Neural cell (in vitro differentiated cells): ENCODE results near the gene HSFY1. TPM values are rescaled to one million over a fixed set of nuclear protein-coding genes. Genes with fewer than 3 reads are reported as not detected.
"Not testable (repeated sequence)": the region's sequence is repeated elsewhere in the genome, so short reads cannot be mapped to it uniquely, and the experiment has no call there.

Source experiments
- H2AFZ ChIP-seq: fragments of 200-600, 300-800 bp; sonication (generic), shearing (Covaris generic); 2 replicates; pipeline ENCODE4 v1.6.0; 2014; ENCODE audit warnings: low read depth, mild to moderate bottlenecking, antibody characterized with exemption, low read length, moderate library complexity
- H3F3A ChIP-seq: fragments of 200-600 bp; shearing (Covaris generic); 2 replicates; pipeline ENCODE4 v1.6.1; 2016; ENCODE audit warnings: mild to moderate bottlenecking, moderate library complexity, mixed read lengths, antibody characterized with exemption, low read length; ENCODE audit not compliant: insufficient read depth, poor library complexity, severe bottlenecking
- H3K27ac ChIP-seq: fragments of 200-600, 300-800 bp; sonication (generic), shearing (Covaris generic); 2 replicates; pipeline ENCODE4 v1.5.1; 2014; ENCODE audit warnings: mild to moderate bottlenecking, low read length, moderate library complexity
- H3K27me3 ChIP-seq: fragments of 300-800, 200-600 bp; sonication (generic), shearing (Covaris generic); 2 replicates; pipeline ENCODE4 v1.6.0; 2014; ENCODE audit warnings: mild to moderate bottlenecking, low read depth, low read length, moderate library complexity; ENCODE audit not compliant: insufficient read depth
- H3K36me3 ChIP-seq: fragments of 300-800, 200-600 bp; sonication (generic), shearing (Covaris generic); 2 replicates; pipeline ENCODE4 v1.5.1; 2014; ENCODE audit warnings: mild to moderate bottlenecking, antibody characterized with exemption, low read length, moderate library complexity; ENCODE audit not compliant: insufficient read depth
- H3K4me2 ChIP-seq: fragments of 300-800, 200-600 bp; sonication (generic), shearing (Covaris generic); 2 replicates; pipeline ENCODE4 v1.6.0; 2014; ENCODE audit warnings: mild to moderate bottlenecking, low read length
- H3K4me3 ChIP-seq: fragments of 300-800, 200-600 bp; sonication (generic), shearing (Covaris generic); 2 replicates; pipeline ENCODE4 v1.5.1; 2014; ENCODE audit warnings: mild to moderate bottlenecking, low read length, moderate library complexity
- H3K79me2 ChIP-seq: fragments of 200-600 bp; shearing (Covaris generic); replicated peaks from 2 replicates; pipeline ENCODE4 v1.6.0; 2014; ENCODE audit warnings: mild to moderate bottlenecking, low read length, moderate library complexity; ENCODE audit not compliant: insufficient read depth
- H3K9ac ChIP-seq: fragments of 300-800, 200-600 bp; sonication (generic), shearing (Covaris generic); 2 replicates; pipeline ENCODE4 v1.6.1; 2016; ENCODE audit warnings: mild to moderate bottlenecking, low read length, mixed read lengths
- H3K9me2 ChIP-seq: fragments of 200-600 bp; shearing (Covaris generic); 2 replicates; pipeline ENCODE4 v1.6.1; 2016; ENCODE audit warnings: mild to moderate bottlenecking, low read length, mixed read lengths; ENCODE audit not compliant: insufficient read depth
- H3K9me3 ChIP-seq: fragments of 200-600, 300-800 bp; sonication (generic), shearing (Covaris generic); 2 replicates; pipeline ENCODE4 v1.6.1; 2016; ENCODE audit warnings: mild to moderate bottlenecking, mixed run types, low read length, moderate library complexity, mixed read lengths
- H4K20me1 ChIP-seq: fragments of 200-600 bp; shearing (Covaris generic); 2 replicates; pipeline ENCODE4 v1.6.1; 2016; ENCODE audit warnings: mild to moderate bottlenecking, mixed run types; ENCODE audit not compliant: insufficient read depth
- polyA minus RNA-seq: library from RNA; depleted of rRNA, polyadenylated mRNA; stranded (reverse); fragments of >200 nt; gene quantifications from 2 replicates; pipeline ENCODE4 v1.2.3, GENCODE V29; 2014
- polyA plus RNA-seq: library from polyadenylated mRNA; depleted of rRNA; stranded (reverse); fragments of >200 nt; gene quantifications from 2 replicates; pipeline ENCODE4 v1.2.3, GENCODE V29; 2014

HSFY1 gene, protein sequence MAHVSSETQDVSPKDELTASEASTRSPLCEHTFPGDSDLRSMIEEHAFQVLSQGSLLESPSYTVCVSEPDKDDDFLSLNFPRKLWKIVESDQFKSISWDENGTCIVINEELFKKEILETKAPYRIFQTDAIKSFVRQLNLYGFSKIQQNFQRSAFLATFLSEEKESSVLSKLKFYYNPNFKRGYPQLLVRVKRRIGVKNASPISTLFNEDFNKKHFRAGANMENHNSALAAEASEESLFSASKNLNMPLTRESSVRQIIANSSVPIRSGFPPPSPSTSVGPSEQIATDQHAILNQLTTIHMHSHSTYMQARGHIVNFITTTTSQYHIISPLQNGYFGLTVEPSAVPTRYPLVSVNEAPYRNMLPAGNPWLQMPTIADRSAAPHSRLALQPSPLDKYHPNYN
- polyA plus RNA-seq (not detected in 2 replicates), polyA minus RNA-seq (not detected in 2 replicates)

DNA sequence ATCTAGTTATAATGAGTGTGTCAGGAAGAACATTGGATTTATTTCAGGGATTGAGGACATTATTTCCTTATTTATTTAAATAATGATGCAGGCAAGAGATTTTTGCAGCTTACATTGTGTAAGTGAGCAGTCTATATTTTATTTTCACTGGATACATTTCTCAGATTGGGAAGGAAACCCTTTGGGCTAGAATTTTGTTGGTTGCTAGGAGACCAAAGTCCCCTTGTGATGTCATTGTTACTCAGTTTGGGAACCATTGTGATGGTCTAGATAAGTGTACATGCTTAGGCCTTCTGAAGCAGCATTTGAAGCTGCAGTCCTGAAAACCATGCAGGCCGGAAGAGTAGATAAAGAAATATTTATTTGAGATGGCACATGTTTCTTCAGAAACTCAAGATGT lies at the start of gene HSFY1:
Gene HSFY1 (plus strand): TSS at position 301 of the 400 bp plus-strand sequence. CDS start 68 bp downstream, at position 369.
- not testable (repeated sequence) for H2AFZ ChIP-seq, H3K9me2 ChIP-seq, H3K27me3 ChIP-seq, H3F3A ChIP-seq, H4K20me1 ChIP-seq, H3K4me3 ChIP-seq, H3K4me2 ChIP-seq, H3K36me3 ChIP-seq, H3K79me2 ChIP-seq, H3K9ac ChIP-seq, H3K27ac ChIP-seq, H3K9me3 ChIP-seq

DNA sequence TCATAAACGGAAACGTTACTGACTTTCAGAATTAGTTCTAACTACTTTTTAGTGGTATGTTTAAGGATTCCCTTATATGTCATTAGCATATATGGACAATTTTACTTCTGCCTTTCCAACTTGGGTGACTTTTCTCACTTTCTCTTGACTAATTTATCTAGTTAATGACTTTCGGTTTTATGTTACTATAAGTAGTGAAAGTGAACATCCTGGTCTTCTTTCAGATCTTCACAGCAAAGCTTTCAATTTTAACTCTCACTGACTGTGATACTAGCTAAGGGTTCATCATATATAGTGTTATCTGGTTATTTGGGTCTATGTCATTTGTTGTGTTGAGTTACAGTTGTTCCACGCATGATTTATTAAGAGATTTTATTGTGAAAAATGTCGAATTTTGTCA lies 42.3 kb upstream of the HSFY1 start:
- H3K9me2 ChIP-seq, H3K79me2 ChIP-seq, H3K9ac ChIP-seq, H3F3A ChIP-seq, H4K20me1 ChIP-seq, H3K4me2 ChIP-seq, H3K4me3 ChIP-seq, H3K27me3 ChIP-seq, H3K36me3 ChIP-seq, H2AFZ ChIP-seq, H3K27ac ChIP-seq, H3K9me3 ChIP-seq: not testable (repeated sequence)

GRCh38 chrY:18530995-18531655 lies 15.4 kb upstream of the HSFY1 start:
- H3K36me3 ChIP-seq, H3K4me2 ChIP-seq, H3K9me3 ChIP-seq, H2AFZ ChIP-seq, H3F3A ChIP-seq, H3K27ac ChIP-seq, H3K9me2 ChIP-seq, H3K79me2 ChIP-seq, H3K9ac ChIP-seq, H3K4me3 ChIP-seq, H4K20me1 ChIP-seq, H3K27me3 ChIP-seq: not testable (repeated sequence)

- H3K4me2 ChIP-seq, H2AFZ ChIP-seq, H3K36me3 ChIP-seq, H3F3A ChIP-seq, H3K79me2 ChIP-seq, H3K9me3 ChIP-seq, H3K27ac ChIP-seq, H3K27me3 ChIP-seq, H3K4me3 ChIP-seq, H3K9ac ChIP-seq, H4K20me1 ChIP-seq, H3K9me2 ChIP-seq: not testable (repeated sequence)
Measured at GRCh38 chrY:18538952-18539351, 7.6 kb upstream of the HSFY1 start.

- not testable (repeated sequence) for H3K36me3 ChIP-seq, H3K27me3 ChIP-seq, H3K9me3 ChIP-seq, H2AFZ ChIP-seq, H3K27ac ChIP-seq, H3K9ac ChIP-seq, H3K4me2 ChIP-seq, H3K4me3 ChIP-seq, H3K9me2 ChIP-seq, H4K20me1 ChIP-seq, H3K79me2 ChIP-seq, H3F3A ChIP-seq
Measured at GRCh38 chrY:18553132-18553531, 6.6 kb downstream of the HSFY1 start.

GRCh38 chrY:18565915-18566314 lies 19.4 kb downstream of the HSFY1 start:
- H3K9me2 ChIP-seq, H3K36me3 ChIP-seq, H3K27me3 ChIP-seq, H3K9ac ChIP-seq, H3K79me2 ChIP-seq, H3K4me3 ChIP-seq, H3K4me2 ChIP-seq, H3F3A ChIP-seq, H3K27ac ChIP-seq, H2AFZ ChIP-seq, H3K9me3 ChIP-seq, H4K20me1 ChIP-seq: not testable (repeated sequence)
